ENCODE measurements around the gene CAVIN2. TPM values are rescaled to one million over a fixed set of nuclear protein-coding genes. Genes with fewer than 3 reads are reported as not detected.
"Not testable (repeated sequence)": the region's sequence is repeated elsewhere in the genome, so short reads cannot be mapped to it uniquely, and the experiment has no call there.

Gene CAVIN2
- polyA plus RNA-seq, 3 donors, result 0.07 to 3.1 (median 1.2) TPM

DNA sequence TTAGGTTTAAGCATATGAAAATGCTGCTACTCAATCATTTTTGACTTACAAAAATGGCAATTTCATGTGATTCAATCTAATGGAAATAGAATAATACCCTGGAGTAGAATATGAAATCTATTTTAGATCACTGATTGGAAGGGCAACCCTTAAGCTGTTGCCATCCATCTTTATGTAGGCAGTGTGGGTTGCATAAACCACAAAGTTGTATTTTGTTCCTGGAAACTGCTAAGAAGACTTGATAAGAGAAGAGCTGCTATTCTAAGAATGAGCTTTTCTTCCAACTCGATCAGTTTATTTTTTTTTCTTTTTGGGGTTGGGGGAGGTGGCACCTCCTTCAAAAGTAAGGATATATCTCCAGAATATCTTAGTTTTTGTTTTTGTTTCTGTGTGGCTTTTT is 60.2 kb downstream of the CAVIN2 start:
- Histone ChIP-seq H3K4me2 (replicated peaks; ENCODE audit: extremely low read depth, low read length, poor library complexity, severe bottlenecking) (no peak overlapping the region), H3K9ac (ENCODE audit: insufficient read depth, low read length, poor library complexity, severe bottlenecking) (no peak overlapping the region), H3K4me1 (ENCODE audit: control insufficient read depth in 1 of 2, insufficient read depth in 2 of 2, low read length in 2 of 2) (no peaks in the 10 kb centered on the region), H3K4me3 (replicated peaks in 1 of 3; ENCODE audit: low read depth in 2 of 3, low read length in 3 of 3) (no peak overlapping the region), H3K9me3 (replicated peaks in 1 of 2; ENCODE audit: control insufficient read depth in 1 of 2, insufficient read depth in 1 of 2, low read length in 2 of 2) (no peaks in the 10 kb centered on the region), H3K27me3 (ENCODE audit: control insufficient read depth in 2 of 2, insufficient read depth in 2 of 2, low read length in 2 of 2) (no peaks in the 10 kb centered on the region), H3K27ac (ENCODE audit: low read depth in 1 of 2, low read length in 2 of 2) (no peak overlapping the region), H3K79me2 (ENCODE audit: insufficient read depth, low read length) (no peaks in the 10 kb centered on the region), H4K20me1 (ENCODE audit: insufficient read depth, low read length) (no peaks in the 10 kb centered on the region), H3K36me3 (replicated peaks in 1 of 2; ENCODE audit: control insufficient read depth in 1 of 2, insufficient read depth in 2 of 2, low read length in 2 of 2) (no peaks in the 10 kb centered on the region), H2AFZ (ENCODE audit: insufficient read depth, low read depth, low read length, poor library complexity, severe bottlenecking) (no peak overlapping the region)
- no CpG with 5 or more reads among the region's 1 CpG for WGBS (ENCODE audit: insufficient coverage)
- Mint-ChIP-seq H3K27me3 (ENCODE audit: low read depth in 3 of 3) (peaks cover 0 to 2% (median 0%) of the 10 kb centered on the region in 3 donors), H3K4me3 (peak overlapping the region in 1 of 2 donors; percentile 23), H3K27ac (no peak overlapping the region), H3K4me1 (peaks cover 8% of the 10 kb centered on the region), H3K9me3 (peaks cover 0 to 2% (median 0%) of the 10 kb centered on the region in 7 donors), H3K36me3 (no peaks in the 10 kb centered on the region)
- DNase-seq, result no peak
- intact Hi-C loops (cut with micrococcal nuclease), result no loop called here
- no peak for TF ChIP-seq CTCF (IDR thresholded peaks at IDR 0.05)

- not testable (repeated sequence) for H3K36me3 Mint-ChIP-seq, H3K4me3 Mint-ChIP-seq, H3K27ac Mint-ChIP-seq
Observed at GRCh38 chr2:191785651-191786050, 61.2 kb downstream of the CAVIN2 start.

More at GRCh38 chr2:191785651-191786050, 61.2 kb downstream of the CAVIN2 start:
- H3K27me3 Mint-ChIP-seq (ENCODE audit: low read depth in 3 of 3); H3K9me3 ChIP-seq (replicated peaks in 1 of 2; ENCODE audit: control insufficient read depth in 1 of 2, insufficient read depth in 1 of 2, low read length in 2 of 2); H3K9me3 Mint-ChIP-seq; H3K4me1 Mint-ChIP-seq; H3K4me3 ChIP-seq (replicated peaks in 1 of 3; ENCODE audit: low read depth in 2 of 3, low read length in 3 of 3); H3K4me2 ChIP-seq (replicated peaks; ENCODE audit: extremely low read depth, low read length, poor library complexity, severe bottlenecking); H3K4me1 ChIP-seq (ENCODE audit: control insufficient read depth in 1 of 2, insufficient read depth in 2 of 2, low read length in 2 of 2); H3K27ac ChIP-seq (ENCODE audit: low read depth in 1 of 2, low read length in 2 of 2); H3K9ac ChIP-seq (ENCODE audit: insufficient read depth, low read length, poor library complexity, severe bottlenecking); intact Hi-C loops (cut with micrococcal nuclease); H3K36me3 ChIP-seq (replicated peaks in 1 of 2; ENCODE audit: control insufficient read depth in 1 of 2, insufficient read depth in 2 of 2, low read length in 2 of 2); H4K20me1 ChIP-seq (ENCODE audit: insufficient read depth, low read length); DNase-seq; H2AFZ ChIP-seq (ENCODE audit: insufficient read depth, low read depth, low read length, poor library complexity, severe bottlenecking); H3K27me3 ChIP-seq (ENCODE audit: control insufficient read depth in 2 of 2, insufficient read depth in 2 of 2, low read length in 2 of 2); H3K79me2 ChIP-seq (ENCODE audit: insufficient read depth, low read length): not testable (repeated sequence)
- WGBS (ENCODE audit: insufficient coverage), result 100% methylated on average over 1 of the region's 3 CpGs

Other genes with a start within 250 kb of the CAVIN2 start
- gene NABP1, start 169.0 kb downstream of the CAVIN2 start, polyA plus RNA-seq, result 10 to 100 TPM in 2 of 3 donors, 1 to 10 TPM in 1; 8.0 to 20.7 (median 13.3) TPM